ENCODE data around the gene PCMTD2. TPM values are rescaled to one million over a fixed set of nuclear protein-coding genes. Genes with fewer than 3 reads are reported as not detected.

Gene PCMTD2
- total and polyA plus RNA-seq, 2 of the 8 experiments (the other 6 are each of a cell fraction or from before 2014, with no cell fraction given): 21.4 to 55.1 TPM

GRCh38 chr20:64222851-64223525 is 32.6 kb upstream of the PCMTD2 start (continued):
- TF ChIP-seq JUN (IDR thresholded peaks at IDR 0.05; ENCODE audit: low read depth, low read length) (no peak), YY1 (IDR thresholded peaks at IDR 0.05; ENCODE audit: low read depth, low read length) (no peak), MAX (IDR thresholded peaks at IDR 0.05) (no peak), KDM4A (IDR thresholded peaks at IDR 0.05; ENCODE audit: low read depth, low read length, severe bottlenecking) (no peak), ZNF274 (IDR thresholded peaks at IDR 0.05; ENCODE audit: borderline replicate concordance, extremely low read depth, low read length) (no peak), SP4 (IDR thresholded peaks at IDR 0.05; ENCODE audit: low read length) (no peak), SP1 (IDR thresholded peaks at IDR 0.05; ENCODE audit: low read depth, low read length) (no peak), TAF7 (optimal IDR thresholded peaks at IDR 0.05; ENCODE audit: borderline replicate concordance, low read depth, low read length) (no peak)
